HG02588 (cell line): ENCODE measurements around the gene MAP3K5.

Experiments used
- ATAC-seq: cut with Tn5 transposase; IDR thresholded peaks from one replicate; pipeline ENCODE4 v1.9.1; 2021; ENCODE audit warnings: mild to moderate bottlenecking, moderate library complexity; ENCODE audit not compliant: unreplicated experiment

Gene MAP3K5

GRCh38 chr6:136549300-136550044 is 242.8 kb downstream of the MAP3K5 start:
- peak; percentile 15 for ATAC-seq

- no peak for ATAC-seq
Measured at GRCh38 chr6:136548582-136549299, 243.5 kb downstream of the MAP3K5 start.

- no peak for ATAC-seq
Measured at GRCh38 chr6:136547871-136548270, 244.4 kb downstream of the MAP3K5 start.

GRCh38 chr6:136547336-136547735 is 244.9 kb downstream of the MAP3K5 start:
- no peak for ATAC-seq

- ATAC-seq: no peak
Measured at GRCh38 chr6:136546331-136546730, 245.9 kb downstream of the MAP3K5 start.

GRCh38 chr6:136544326-136544725 is 248.0 kb downstream of the MAP3K5 start:
- no peak for ATAC-seq

- ATAC-seq: no peak
Measured at GRCh38 chr6:136541395-136541794, 250.9 kb downstream of the MAP3K5 start.

- ATAC-seq: no peak
Measured at GRCh38 chr6:136539967-136540652, 252.2 kb downstream of the MAP3K5 start.

GRCh38 chr6:136538836-136539235 is 253.4 kb downstream of the MAP3K5 start:
- no peak for ATAC-seq

- ATAC-seq: no peak
Measured at GRCh38 chr6:136535880-136536650, 256.2 kb downstream of the MAP3K5 start.

GRCh38 chr6:136535017-136535765 is 257.1 kb downstream of the MAP3K5 start:
- ATAC-seq: no peak

- no peak for ATAC-seq
Measured at GRCh38 chr6:136534268-136534667, 258.0 kb downstream of the MAP3K5 start.

GRCh38 chr6:136533487-136533886 is 258.8 kb downstream of the MAP3K5 start:
- no peak for ATAC-seq

- ATAC-seq: no peak
Measured at GRCh38 chr6:136532030-136532429, 260.2 kb downstream of the MAP3K5 start.

GRCh38 chr6:136529710-136530109 is 262.6 kb downstream of the MAP3K5 start:
- ATAC-seq: no peak

GRCh38 chr6:136528477-136528876 is 263.8 kb downstream of the MAP3K5 start:
- no peak for ATAC-seq

GRCh38 chr6:136527831-136528230 is 264.4 kb downstream of the MAP3K5 start:
- no peak for ATAC-seq

GRCh38 chr6:136526937-136527336 is 265.3 kb downstream of the MAP3K5 start:
- no peak for ATAC-seq

- no peak for ATAC-seq
Measured at GRCh38 chr6:136526196-136526930, 265.9 kb downstream of the MAP3K5 start.
